Right lobe of liver (tissue), 4 donors: Measurements from ENCODE around the gene CRYGN.

Experiments
- CTCF ChIP-seq, 4 donors: fragments of 200-600 bp in 3 of 4; fragments of 450-650 bp in 1 of 4; IDR thresholded peaks; one replicate each; pipeline versions ENCODE4 v1.5.1 to v1.8.0; 2016 to 2022; ENCODE audit warnings: antibody characterized with exemption in 4 of 4, mild to moderate bottlenecking in 2 of 4
- POLR2A ChIP-seq: fragments of 450-650 bp; IDR thresholded peaks from one replicate; pipeline ENCODE4 v1.6.1; 2017; ENCODE audit warnings: antibody characterized with exemption, mild to moderate bottlenecking
- donor health status: DM: no; HTN: no; CAD: no.
- donor health status: DM: no; HTN: no; CAD: no.
- donor health status: DM: no; HTN: yes; CAD: no.

- no peak for TF ChIP-seq CTCF (IDR thresholded peaks at IDR 0.05)
- no peak for TF ChIP-seq POLR2A
These were observed 29.2 kb downstream of the CRYGN start for GRCh38 chr7:151410405-151411390.
